T47D (cell line): ENCODE results near the gene TMEM248.
"Not testable (repeated sequence)": the region's sequence is repeated elsewhere in the genome, so short reads cannot be mapped to it uniquely, and the experiment has no call there.

Experiments used
- DNase-seq, 2 experiments: peaks; one replicate each; pipeline versions ENCODE4 v3.0.0 to v3.0.0-alpha.2; 2011 to 2012; ENCODE audit warnings: low read depth in 1 of 2, low spot score in 1 of 2
- JUND ChIP-seq: IDR thresholded peaks from 2 replicates; pipeline ENCODE4 v1.6.1; 2012; ENCODE audit warnings: low read depth
- in situ Hi-C: cut with HindIII; loops from 2 replicates; pipeline ENCODE4 v1.10.0; 2016; ENCODE audit warnings: low sequenced_read_pairs, low pct_unique_long_range_greater_than_20kb

Gene TMEM248

GRCh38 chr7:66964411-66964810 is 43.4 kb downstream of the TMEM248 start:
- no peak for DNase-seq
- in situ Hi-C loops = no loop called here
- TF ChIP-seq JUND = no peak

- in situ Hi-C loops = no loop called here
- TF ChIP-seq JUND = no peak
- no peak for DNase-seq
Observed at GRCh38 chr7:66967029-66967428, 46.0 kb downstream of the TMEM248 start.

- DNase-seq, in situ Hi-C loops: not testable (repeated sequence)
Observed at GRCh38 chr7:66969001-66969400, 48.0 kb downstream of the TMEM248 start.

- no peak for TF ChIP-seq JUND
- no peak for DNase-seq
- in situ Hi-C loops = no loop called here
Observed at GRCh38 chr7:66970310-66970709, 49.3 kb downstream of the TMEM248 start.

- in situ Hi-C loops = no loop called here
- DNase-seq = peak in 1 of 2 experiments; percentile 37
Observed at GRCh38 chr7:66974986-66975590, 54.1 kb downstream of the TMEM248 start.

DNA sequence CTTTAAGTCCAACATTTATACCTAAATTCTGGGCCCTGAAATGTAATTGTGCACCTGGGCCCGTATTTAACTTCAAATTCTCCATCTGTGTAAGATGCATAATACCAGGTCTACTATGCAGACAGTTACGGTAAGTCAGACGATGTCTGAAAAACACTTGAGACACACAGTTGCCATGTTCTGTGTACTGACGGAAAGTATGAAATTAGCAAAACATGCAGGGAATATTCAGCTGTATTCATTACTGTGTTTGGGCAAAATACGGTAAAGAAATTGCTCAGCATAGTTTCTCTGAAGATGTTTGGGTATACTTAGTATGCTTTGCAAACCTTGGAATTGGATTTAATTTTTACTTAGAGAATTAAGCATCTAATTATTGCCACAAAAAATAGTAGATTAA is 57.3 kb downstream of the TMEM248 start:
- not testable (repeated sequence) for DNase-seq

More at GRCh38 chr7:66974986-66975590, 54.1 kb downstream of the TMEM248 start:
- TF ChIP-seq JUND = no peak

GRCh38 chr7:66979013-66979412 is 58.0 kb downstream of the TMEM248 start:
- in situ Hi-C loops, DNase-seq: not testable (repeated sequence)

More for the DNA sequence above, 57.3 kb downstream of the TMEM248 start:
- in situ Hi-C loops = not testable (repeated sequence)

DNA sequence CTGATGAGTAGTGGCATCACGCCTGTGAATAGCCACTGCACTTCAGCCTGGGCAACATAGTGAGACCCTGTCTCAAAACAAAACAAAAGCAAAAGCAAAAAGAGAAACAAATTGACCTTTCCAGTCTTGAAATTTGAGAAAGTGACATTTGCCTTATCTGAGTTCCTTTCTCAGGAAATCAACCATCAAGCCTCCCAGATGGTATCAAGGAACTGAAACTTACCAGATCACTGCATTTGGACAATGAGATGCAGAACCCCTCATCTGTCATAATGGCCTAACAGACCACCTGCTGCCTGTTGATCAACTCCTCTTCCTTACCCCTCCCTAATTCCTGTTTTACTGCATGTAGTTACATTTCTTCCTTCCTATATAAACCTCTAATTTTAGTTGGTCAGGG is 59.3 kb downstream of the TMEM248 start:
- in situ Hi-C loops, DNase-seq: not testable (repeated sequence)

- DNase-seq, in situ Hi-C loops: not testable (repeated sequence)
Observed at GRCh38 chr7:66989552-66989951, 68.5 kb downstream of the TMEM248 start.

DNA sequence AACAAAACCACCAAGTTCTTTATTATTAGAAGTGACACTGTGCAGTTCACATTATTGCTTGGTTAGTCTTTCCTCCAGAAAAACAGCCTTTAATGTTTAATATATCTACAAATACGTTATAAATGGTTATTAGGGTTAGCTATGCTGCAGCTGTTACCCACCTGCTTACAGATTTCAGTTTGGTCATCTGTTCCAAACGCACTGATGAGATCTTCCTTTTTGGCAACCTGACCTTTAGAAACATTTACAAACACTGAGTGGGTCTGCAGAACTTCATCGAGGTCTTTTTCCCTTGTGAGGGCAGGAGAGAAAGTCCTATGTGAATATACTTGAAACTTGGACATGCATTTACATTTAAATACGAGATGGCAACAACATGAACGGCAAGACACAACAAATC is 73.0 kb downstream of the TMEM248 start:
- in situ Hi-C loops, DNase-seq: not testable (repeated sequence)

DNA sequence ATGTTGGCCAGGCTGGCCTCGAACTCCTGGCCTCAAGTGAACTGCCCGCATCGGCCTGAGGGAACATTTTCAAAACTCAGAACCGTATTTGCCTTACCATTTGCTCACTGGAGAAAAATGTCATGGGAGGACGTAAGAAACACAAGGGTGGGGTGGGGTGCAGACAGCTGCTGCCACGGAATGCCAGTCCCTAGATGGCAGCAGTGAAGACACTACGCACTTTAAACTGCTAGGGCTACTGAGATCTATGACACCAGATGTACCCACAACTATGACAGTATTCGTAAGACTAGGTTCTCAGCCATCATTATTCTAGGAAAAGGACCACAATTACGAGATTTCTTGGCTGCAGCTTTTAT is 73.6 kb downstream of the TMEM248 start:
- peak in 1 of 2 experiments; percentile 94 for DNase-seq
- in situ Hi-C loops = not testable (repeated sequence)

DNA sequence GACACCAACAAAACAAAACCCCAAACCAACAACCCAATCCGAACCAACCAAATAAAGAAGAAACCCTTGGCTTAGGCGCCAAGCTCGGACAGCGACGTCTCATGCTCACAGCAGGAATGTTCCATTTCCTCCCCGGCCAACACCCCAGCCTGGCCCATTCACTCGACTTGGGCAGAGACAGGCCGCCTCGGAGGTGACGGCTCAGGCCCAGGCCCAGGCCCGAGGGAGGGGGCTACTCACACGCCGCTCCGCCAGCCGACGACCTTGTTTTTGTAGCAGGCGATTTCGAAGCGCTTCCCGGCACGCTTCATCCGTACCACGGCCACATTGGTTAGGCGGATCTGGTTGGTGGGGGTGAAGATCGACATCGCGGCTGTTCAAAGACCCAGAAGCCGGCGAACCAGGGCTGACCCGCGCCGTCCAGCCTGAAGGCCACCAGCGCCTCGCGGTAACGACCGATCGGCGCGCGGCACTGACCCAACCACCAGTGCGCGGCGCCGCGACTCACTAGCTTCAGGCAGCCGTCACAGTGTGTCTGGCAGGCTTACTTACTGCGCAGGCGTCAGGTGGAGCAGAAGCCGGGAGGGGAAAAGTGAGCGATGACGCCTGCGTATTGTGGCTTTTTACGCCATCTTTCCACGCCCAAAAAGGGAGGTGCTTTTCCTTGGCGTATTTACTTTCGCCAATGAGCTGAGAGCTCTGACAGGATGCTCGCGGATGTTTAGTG is 74.2 kb downstream of the TMEM248 start, which contains the start of gene SBDS:
Gene SBDS, minus strand, starts transcription at position 537 of the 727 bp plus-strand sequence. Its CDS starts 169 bp downstream, at position 368.
- peak; percentile 23 to 100 for DNase-seq
- in situ Hi-C loops = not testable (repeated sequence)

GRCh38 chr7:66996444-66997191 is 75.6 kb downstream of the TMEM248 start, which contains the start of gene TYW1:
TSS of gene TYW1 (plus strand) at chr7:66996833. CDS start at chr7:66996979, 146 bp downstream.
- in situ Hi-C loops = not testable (repeated sequence)

GRCh38 chr7:67000601-67001258 is 79.7 kb downstream of the TMEM248 start:
- DNase-seq = peak in 1 of 2 experiments; percentile 30
- in situ Hi-C loops = not testable (repeated sequence)

More at GRCh38 chr7:66996444-66997191, 75.6 kb downstream of the TMEM248 start, which contains the start of gene TYW1:
- peak; percentile 35 to 99 for DNase-seq

DNA sequence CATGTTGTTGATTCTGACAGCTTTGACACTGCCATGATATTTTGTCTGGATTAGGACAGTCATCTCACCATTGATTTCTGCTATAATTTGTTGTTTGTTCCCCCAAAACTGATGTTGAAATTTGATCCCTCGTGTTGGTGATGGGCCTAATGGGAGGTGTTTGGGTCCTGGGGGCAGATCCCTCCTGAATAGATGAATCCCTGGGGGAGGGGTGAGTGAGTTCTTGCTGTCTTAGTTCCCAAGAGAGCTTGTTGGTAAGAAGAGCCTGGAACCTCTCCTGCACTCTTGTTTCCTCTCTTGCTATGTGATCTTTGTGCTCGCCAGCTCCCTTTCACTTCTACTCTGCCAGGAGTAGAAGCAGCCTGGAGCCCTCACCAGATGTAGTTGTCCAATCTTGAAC is 83.1 kb downstream of the TMEM248 start:
- in situ Hi-C loops, DNase-seq: not testable (repeated sequence)
